Activated naive CD8-positive, alpha-beta T cell treated with anti-CD3 and anti-CD28 coated beads, Interleukin-2, amount 50 U/mL, for 24 hours (primary cell): Measurements from ENCODE around the gene RSPH10B2.
"Not testable (repeated sequence)": the region's sequence is repeated elsewhere in the genome, so short reads cannot be mapped to it uniquely, and the experiment has no call there.

ENCODE experiments used
- ATAC-seq: fragments of 150-1000 bp; cut with Tn5 transposase; one replicate; pipeline ENCODE4 v1.10.0; 2021
- DNase-seq: peaks from one replicate; pipeline ENCODE4 v3.0.0; 2021
- H3K27ac Mint-ChIP-seq: one replicate; pipeline ENCODE4 v1.8.0; 2021; ENCODE audit warnings: mild to moderate bottlenecking, mixed read lengths
- H3K27me3 Mint-ChIP-seq: one replicate; pipeline ENCODE4 v1.8.0; 2021; ENCODE audit warnings: mixed read lengths
- H3K36me3 Mint-ChIP-seq: one replicate; pipeline ENCODE4 v1.8.0; 2021; ENCODE audit warnings: low read depth, mixed read lengths
- H3K4me1 Mint-ChIP-seq: one replicate; pipeline ENCODE4 v1.8.0; 2021; ENCODE audit warnings: mixed read lengths
- H3K4me3 Mint-ChIP-seq: one replicate; pipeline ENCODE4 v1.8.0; 2021; ENCODE audit warnings: mild to moderate bottlenecking, moderate library complexity, mixed read lengths
- H3K9me3 Mint-ChIP-seq: one replicate; pipeline ENCODE4 v1.8.0; 2021; ENCODE audit warnings: mixed read lengths

RSPH10B2 gene

GRCh38 chr7:6843654-6844053, 89.8 kb downstream of the RSPH10B2 start:
- H3K27me3 Mint-ChIP-seq, DNase-seq, H3K4me3 Mint-ChIP-seq, H3K27ac Mint-ChIP-seq, ATAC-seq, H3K36me3 Mint-ChIP-seq, H3K9me3 Mint-ChIP-seq, H3K4me1 Mint-ChIP-seq: not testable (repeated sequence)

DNA sequence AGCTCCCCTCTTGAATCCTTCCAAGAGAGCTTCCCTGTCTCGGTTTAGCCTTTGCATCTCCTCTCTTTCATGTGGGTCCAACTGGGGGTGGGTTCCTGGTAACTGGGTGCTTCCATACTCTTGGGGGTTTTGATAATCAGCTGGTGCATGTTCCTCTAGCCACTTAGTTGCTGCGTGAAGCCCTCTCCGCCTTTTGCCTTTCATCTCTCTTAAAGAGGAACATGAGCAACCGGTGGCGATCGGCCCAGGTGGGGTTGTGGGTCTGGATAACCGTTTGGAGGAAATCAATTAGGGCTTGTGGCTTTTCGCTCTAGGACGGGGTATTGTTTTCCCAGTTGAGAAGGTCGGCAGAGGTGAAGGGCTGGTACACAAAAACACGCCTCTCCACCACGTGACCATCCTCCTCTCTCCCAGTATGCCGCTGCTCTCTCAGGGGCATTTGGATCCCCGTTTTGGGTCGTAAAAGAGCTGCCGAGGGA, 92.1 kb downstream of the RSPH10B2 start:
- H3K4me3 Mint-ChIP-seq = not testable (repeated sequence)

GRCh38 chr7:6847751-6848150, 93.8 kb downstream of the RSPH10B2 start:
- DNase-seq, ATAC-seq, H3K36me3 Mint-ChIP-seq, H3K27me3 Mint-ChIP-seq, H3K4me3 Mint-ChIP-seq, H3K4me1 Mint-ChIP-seq, H3K9me3 Mint-ChIP-seq, H3K27ac Mint-ChIP-seq: not testable (repeated sequence)

More for the DNA sequence above, 92.1 kb downstream of the RSPH10B2 start:
- H3K4me1 Mint-ChIP-seq, ATAC-seq, H3K27ac Mint-ChIP-seq, H3K27me3 Mint-ChIP-seq, H3K9me3 Mint-ChIP-seq, DNase-seq, H3K36me3 Mint-ChIP-seq: not testable (repeated sequence)
